Endothelial cell of umbilical vein (primary cell): ENCODE data around the gene ERBB4. TPM values are rescaled to one million over a fixed set of nuclear protein-coding genes. Genes with fewer than 3 reads are reported as not detected.

Source experiments
- BruUV-seq: library from RNA; stranded (reverse); fragments of 400-500 nt; replicated peaks from 2 replicates; lab custom pipeline; 2021; lab: Mats Ljungman, UMichigan
- CTCF ChIA-PET: fragments of 300-600, 350-600 bp; sonication (Branson Sonifier 250); formaldehyde crosslinking; loops from one replicate; lab custom pipeline; 2021; ENCODE audit warnings: antibody characterized with exemption, inconsistent platforms; lab: Charles Lee
- POLR2A ChIA-PET: fragments of 300-600, 350-600 bp; sonication (Branson Sonifier 250); formaldehyde crosslinking; loops from one replicate; lab custom pipeline; 2021; ENCODE audit warnings: antibody characterized with exemption, inconsistent platforms; lab: Charles Lee
- DNase-seq: peaks from one replicate; pipeline ENCODE4 v3.0.0-alpha.2; 2011; ENCODE audit warnings: low read depth, low spot score
- FAIRE-seq: peaks from 2 replicates; lab custom pipeline; 2011; peaks lifted over from hg19 to GRCh38; lab: Jason Lieb, UNC
- H2AFZ ChIP-seq: 2 replicates; pipeline ENCODE4 v1.6.0; 2012; ENCODE audit warnings: low read depth, low read length, control low read depth, inconsistent platforms
- H3K27ac ChIP-seq: 2 replicates; pipeline ENCODE4 v1.5.1; 2011; ENCODE audit warnings: low read depth, mild to moderate bottlenecking, control low read depth, low read length, moderate library complexity; ENCODE audit not compliant: insufficient read depth
- H3K27me3 ChIP-seq, 2 experiments: 2 replicates each; pipeline versions ENCODE4 v1.6.0 to v1.6.1; 2011; ENCODE audit warnings: low read length in 2 of 2, mixed read lengths in 1 of 2; ENCODE audit not compliant: control insufficient read depth in 2 of 2, insufficient read depth in 2 of 2
- H3K36me3 ChIP-seq, 2 experiments: 2 replicates in 1 of 2; 3 replicates in 1 of 2; pipeline ENCODE4 v1.5.1; 2011; ENCODE audit warnings: low read length in 2 of 2, mild to moderate bottlenecking in 1 of 2, moderate library complexity in 1 of 2; ENCODE audit not compliant: control insufficient read depth in 2 of 2, insufficient read depth in 2 of 2; ENCODE audit errors: extremely low read depth in 1 of 2
- H3K4me1 ChIP-seq: 3 replicates; pipeline ENCODE4 v1.5.1; 2011; ENCODE audit warnings: mild to moderate bottlenecking, low read length; ENCODE audit not compliant: control insufficient read depth, insufficient read depth; ENCODE audit errors: extremely low read depth
- H3K4me2 ChIP-seq: 2 replicates; pipeline ENCODE4 v1.6.1; 2011; ENCODE audit warnings: low read length, control low read depth, mixed read lengths; ENCODE audit not compliant: insufficient read depth
- H3K4me3 ChIP-seq, 3 experiments: fragments of 200-600 bp in 1 of 3; sonication (generic), shearing (Covaris generic) in 1 of 3; replicated peaks in 1 of 3; 2 replicates each; pipeline ENCODE4 v1.5.1; 2011 to 2016; ENCODE audit warnings: control low read depth in 3 of 3, low read length in 3 of 3, mild to moderate bottlenecking in 2 of 3, inconsistent platforms in 1 of 3, low read depth in 1 of 3, moderate library complexity in 1 of 3; ENCODE audit not compliant: insufficient read depth in 1 of 3
- H3K79me2 ChIP-seq: 2 replicates; pipeline ENCODE4 v1.6.0; 2012; ENCODE audit warnings: low read length, inconsistent platforms; ENCODE audit not compliant: control insufficient read depth, insufficient read depth
- H3K9ac ChIP-seq: replicated peaks from 2 replicates; pipeline ENCODE3; 2011; ENCODE audit warnings: low read length, control low read depth; ENCODE audit not compliant: insufficient read depth; ENCODE audit errors: extremely low read depth
- H3K9me1 ChIP-seq: replicated peaks from 3 replicates; pipeline ENCODE4 v1.6.0; 2011; ENCODE audit warnings: mild to moderate bottlenecking, low read length; ENCODE audit not compliant: control insufficient read depth, insufficient read depth; ENCODE audit errors: extremely low read depth
- H3K9me3 ChIP-seq: replicated peaks from 2 replicates; pipeline ENCODE4 v1.5.1; 2012; ENCODE audit warnings: low read length, inconsistent platforms; ENCODE audit not compliant: control insufficient read depth, insufficient read depth
- H4K20me1 ChIP-seq: replicated peaks from 2 replicates; pipeline ENCODE3; 2011; ENCODE audit warnings: mild to moderate bottlenecking, low read length; ENCODE audit not compliant: control insufficient read depth, insufficient read depth; ENCODE audit errors: extremely low read depth
- FOS ChIP-seq: IDR thresholded peaks from 2 replicates; pipeline ENCODE4 v1.6.1; 2011; ENCODE audit warnings: mild to moderate bottlenecking, low read length, moderate library complexity, borderline replicate concordance; ENCODE audit not compliant: insufficient read depth
- GATA2 ChIP-seq: IDR thresholded peaks from 2 replicates; pipeline ENCODE4 v1.7.0; 2011; ENCODE audit warnings: low read depth, mild to moderate bottlenecking, moderate library complexity, mixed read lengths, low read length; ENCODE audit not compliant: insufficient read length, insufficient read depth
- JUN ChIP-seq: IDR thresholded peaks from 2 replicates; pipeline ENCODE4 v1.6.1; 2011; ENCODE audit warnings: borderline replicate concordance, low read depth; ENCODE audit not compliant: insufficient read length, insufficient read depth
- POLR2AphosphoS5 ChIP-seq: IDR thresholded peaks from 2 replicates; pipeline ENCODE4 v1.6.1; 2012; ENCODE audit warnings: low read depth, mild to moderate bottlenecking, control low read depth, low read length, moderate library complexity; ENCODE audit not compliant: insufficient read depth
- dilution Hi-C: fragments of 300-500 bp; cut with MboI; formaldehyde crosslinking; loops from one replicate; pipeline ENCODE4 v1.15.0; 2019; ENCODE audit warnings: low sequenced_read_pairs; ENCODE audit not compliant: extremely low pct_ligation_motif_present
- intact Hi-C: fragments of 100-400 bp; cut with micrococcal nuclease; formaldehyde crosslinking; loops from one replicate; pipeline ENCODE4 v1.10.0; 2022
- polyA plus RNA-seq, 4 experiments: library from polyadenylated mRNA; depleted of rRNA in 3 of 4; stranded (reverse) in 3 of 4; unstranded in 1 of 4; fragments of >200 nt; gene quantifications; 2 replicates each; pipeline versions ENCODE4 v1.2.1 to v1.2.3, GENCODE V29; 2011 to 2012; ENCODE audit warnings: missing spikeins in 1 of 4
- total RNA-seq: library from RNA; stranded (reverse); gene quantifications from 2 replicates; pipeline ENCODE4 v1.2.3, GENCODE V29; 2021
- TF ChIP-seq, protein P1 (sequence below): IDR thresholded peaks from 2 replicates; pipeline ENCODE4 v1.6.1; 2011; ENCODE audit not compliant: insufficient read depth, insufficient read length
- TF ChIP-seq, protein P2 (sequence below), 2 donors: IDR thresholded peaks; 1 replicate in 1 of 2; 2 replicates in 1 of 2; pipeline ENCODE4 v1.5.1; 2011; ENCODE audit warnings: low read length in 2 of 2, mild to moderate bottlenecking in 2 of 2, moderate library complexity in 2 of 2, control low read depth in 1 of 2, inconsistent platforms in 1 of 2, low read depth in 1 of 2; ENCODE audit not compliant: insufficient read depth in 1 of 2; ENCODE audit errors: extremely low read depth in 1 of 2

ERBB4 gene
- total and polyA plus RNA-seq, 2 donors (not counting 3 experiments of a cell fraction or from before 2014, with no cell fraction given): 0.01 to 0.27 TPM

DNA sequence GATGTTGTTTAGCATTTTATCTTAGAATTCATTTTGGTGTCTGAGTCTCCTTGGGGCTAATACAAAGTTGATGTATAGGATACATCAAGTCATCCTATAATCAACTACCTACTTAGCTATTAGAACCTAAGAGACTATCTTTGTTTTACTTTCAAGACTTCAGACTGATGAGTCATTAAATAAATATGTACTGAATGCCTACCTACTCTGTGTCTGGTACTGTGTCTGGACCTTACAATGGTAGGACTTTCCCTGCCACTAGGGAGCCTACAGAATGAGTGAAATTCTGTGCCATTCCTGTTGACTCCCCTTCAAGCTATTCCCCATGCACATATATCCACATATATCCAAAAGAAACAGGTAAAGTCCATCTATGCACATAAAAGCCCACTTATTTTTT lies 114.5 kb downstream of the ERBB4 start:
- H3K9me3 ChIP-seq: no peaks in the 10 kb centered on the region
- intact Hi-C loops (no loop called here), dilution Hi-C loops (no loop called here)
- H3K4me1 ChIP-seq: no peaks in the 10 kb centered on the region
- no peak for FAIRE-seq
- H2AFZ ChIP-seq: no peak overlapping the region
- no peaks in the 10 kb centered on the region for H3K79me2 ChIP-seq
- no peak for DNase-seq
- no peak overlapping the region for H3K27ac ChIP-seq
- H3K27me3 ChIP-seq: no peaks in the 10 kb centered on the region
- no peak overlapping the region for H3K9ac ChIP-seq
- TF ChIP-seq FOS: peak; percentile 36
- TF ChIP-seq POLR2AphosphoS5: no peak
- no peaks in the 10 kb centered on the region for H3K9me1 ChIP-seq
- no peaks in the 10 kb centered on the region for H4K20me1 ChIP-seq
- CTCF ChIA-PET: interaction anchor here (0.8 to 0.9 kb wide), 2 partner anchors 15 to 25 kb away, joined by 3 to 4 read pairs; no protein-coding TSS in a partner anchor
- H3K36me3 ChIP-seq: no peaks in the 10 kb centered on the region
- no TSS peak for BruUV-seq
- no peak overlapping the region for H3K4me3 ChIP-seq
- no peak overlapping the region for H3K4me2 ChIP-seq
- POLR2A ChIA-PET: no interaction called here

DNA sequence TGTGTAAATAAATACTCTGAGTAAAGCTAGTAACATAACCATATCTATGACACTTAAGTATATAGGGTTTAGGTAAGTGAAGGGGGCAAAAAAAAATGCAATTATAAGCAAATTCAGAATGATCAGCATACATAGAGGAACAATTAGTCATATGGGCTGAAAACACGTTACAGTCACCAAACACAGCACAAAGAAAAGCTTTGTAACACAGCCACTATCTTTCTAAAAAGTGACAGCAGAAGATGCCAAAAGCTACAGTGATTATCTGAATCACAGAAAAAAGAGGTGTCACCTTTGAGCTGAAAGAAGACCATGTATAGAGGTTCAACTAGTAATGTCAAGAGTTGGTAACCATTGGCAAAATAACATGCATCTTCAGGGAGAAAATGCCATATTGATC lies 115.5 kb downstream of the ERBB4 start:
- no peak overlapping the region for H3K4me2 ChIP-seq
- POLR2A ChIA-PET: no interaction called here
- H3K27ac ChIP-seq: no peak overlapping the region
- no peaks in the 10 kb centered on the region for H4K20me1 ChIP-seq
- FAIRE-seq: no peak
- no peaks in the 10 kb centered on the region for H3K9me1 ChIP-seq
- dilution Hi-C loops: no loop called here
- no peaks in the 10 kb centered on the region for H3K27me3 ChIP-seq
- H3K4me1 ChIP-seq: no peaks in the 10 kb centered on the region
- no peaks in the 10 kb centered on the region for H3K9me3 ChIP-seq
- no peaks in the 10 kb centered on the region for H3K36me3 ChIP-seq
- CTCF ChIA-PET: interaction anchor here (0.8 to 1.6 kb wide), 3 partner anchors 9 to 26 kb away, joined by 3 to 6 read pairs (median 4); no protein-coding TSS in a partner anchor
- no peak for DNase-seq
- no peak overlapping the region for H2AFZ ChIP-seq
- intact Hi-C loops: no loop called here
- no TSS peak for BruUV-seq
- TF ChIP-seq, protein P1, sequence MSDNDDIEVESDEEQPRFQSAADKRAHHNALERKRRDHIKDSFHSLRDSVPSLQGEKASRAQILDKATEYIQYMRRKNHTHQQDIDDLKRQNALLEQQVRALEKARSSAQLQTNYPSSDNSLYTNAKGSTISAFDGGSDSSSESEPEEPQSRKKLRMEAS: no peak
- TF ChIP-seq GATA2 (no peak), JUN (no peak)
- TF ChIP-seq, protein P2, sequence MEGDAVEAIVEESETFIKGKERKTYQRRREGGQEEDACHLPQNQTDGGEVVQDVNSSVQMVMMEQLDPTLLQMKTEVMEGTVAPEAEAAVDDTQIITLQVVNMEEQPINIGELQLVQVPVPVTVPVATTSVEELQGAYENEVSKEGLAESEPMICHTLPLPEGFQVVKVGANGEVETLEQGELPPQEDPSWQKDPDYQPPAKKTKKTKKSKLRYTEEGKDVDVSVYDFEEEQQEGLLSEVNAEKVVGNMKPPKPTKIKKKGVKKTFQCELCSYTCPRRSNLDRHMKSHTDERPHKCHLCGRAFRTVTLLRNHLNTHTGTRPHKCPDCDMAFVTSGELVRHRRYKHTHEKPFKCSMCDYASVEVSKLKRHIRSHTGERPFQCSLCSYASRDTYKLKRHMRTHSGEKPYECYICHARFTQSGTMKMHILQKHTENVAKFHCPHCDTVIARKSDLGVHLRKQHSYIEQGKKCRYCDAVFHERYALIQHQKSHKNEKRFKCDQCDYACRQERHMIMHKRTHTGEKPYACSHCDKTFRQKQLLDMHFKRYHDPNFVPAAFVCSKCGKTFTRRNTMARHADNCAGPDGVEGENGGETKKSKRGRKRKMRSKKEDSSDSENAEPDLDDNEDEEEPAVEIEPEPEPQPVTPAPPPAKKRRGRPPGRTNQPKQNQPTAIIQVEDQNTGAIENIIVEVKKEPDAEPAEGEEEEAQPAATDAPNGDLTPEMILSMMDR (IDR thresholded peaks at IDR 0.05; ENCODE audit: extremely low read depth in 1 of 2, insufficient read depth in 1 of 2, low read depth in 1 of 2, low read length in 2 of 2): no peak
- H3K79me2 ChIP-seq: no peaks in the 10 kb centered on the region
- no peak overlapping the region for H3K4me3 ChIP-seq
- H3K9ac ChIP-seq: no peak overlapping the region
